NK-92 treated with Interleukin-12 subunit alpha and Interleukin-12 subunit beta, amount 100 ng/mL, for 24 hours (cell line): ENCODE results near the gene APOL2.
"Not testable (repeated sequence)": the region's sequence is repeated elsewhere in the genome, so short reads cannot be mapped to it uniquely, and the experiment has no call there.

Experiments used
- DNase-seq: peaks from one replicate; lab custom pipeline; 2025; lab: John Stamatoyannopoulos, UW

Gene APOL2

DNA sequence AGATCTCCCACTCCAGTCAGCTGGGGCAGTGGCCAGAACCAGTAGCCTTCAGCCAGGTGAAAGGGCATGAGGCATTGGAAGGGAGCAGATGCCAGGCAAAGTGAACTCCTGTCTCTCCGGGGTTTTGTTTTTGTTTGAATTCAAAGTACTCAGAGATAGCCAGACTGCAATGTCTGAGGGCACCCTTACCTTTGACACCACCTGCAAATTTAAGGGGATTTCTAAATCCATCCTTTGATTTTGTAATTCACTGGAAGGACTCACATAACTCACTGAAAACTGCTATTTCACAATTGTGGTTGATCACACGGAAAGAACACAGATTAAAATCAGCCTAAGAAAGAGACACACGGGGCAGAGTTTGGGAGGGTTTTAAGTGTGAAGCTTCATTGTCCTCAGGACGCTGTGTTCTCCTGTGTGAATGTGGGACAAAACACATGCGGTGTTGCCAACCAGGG lies 23.9 kb upstream of the APOL2 start:
- DNase-seq = not testable (repeated sequence)

DNA sequence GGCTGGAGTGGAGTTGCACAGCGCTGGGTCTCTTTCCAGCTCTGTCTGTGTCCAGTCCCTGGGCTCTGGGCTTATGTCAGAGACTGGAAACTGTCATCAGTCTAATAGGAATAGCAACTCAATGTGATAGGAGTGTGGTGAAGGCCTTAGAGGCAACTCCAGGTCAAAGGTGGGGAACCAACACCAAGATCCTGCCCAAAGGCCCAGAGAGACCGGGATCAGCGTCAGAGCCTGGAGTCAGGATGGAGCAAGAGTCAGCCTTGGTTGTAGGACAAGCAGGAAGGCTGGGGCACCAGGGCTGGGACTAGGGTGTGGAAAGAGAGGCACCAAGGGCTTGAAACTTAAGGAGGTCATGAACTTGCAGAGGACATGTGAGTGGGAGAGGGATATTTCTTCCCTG lies 23.0 kb upstream of the APOL2 start:
- not testable (repeated sequence) for DNase-seq

DNA sequence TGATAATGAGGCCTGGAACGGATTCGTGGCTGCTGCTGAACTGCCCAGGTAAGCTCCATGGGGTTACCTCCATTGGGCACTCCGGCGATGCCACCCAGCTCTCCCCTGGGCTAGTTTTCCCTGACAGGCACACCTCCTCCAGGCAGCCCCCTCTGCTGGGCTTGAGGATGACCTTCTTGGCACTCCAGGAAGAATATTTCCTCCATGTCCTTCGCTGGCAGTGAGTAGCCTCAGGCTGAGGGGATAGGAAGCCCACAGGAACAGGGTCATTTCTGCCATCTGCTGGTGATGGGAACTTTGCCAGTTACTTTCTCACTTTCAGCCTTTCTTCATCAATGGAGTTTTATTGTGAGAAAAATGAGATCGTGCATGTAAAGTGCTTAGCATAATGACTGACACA lies 22.3 kb upstream of the APOL2 start:
- DNase-seq = not testable (repeated sequence)

DNA sequence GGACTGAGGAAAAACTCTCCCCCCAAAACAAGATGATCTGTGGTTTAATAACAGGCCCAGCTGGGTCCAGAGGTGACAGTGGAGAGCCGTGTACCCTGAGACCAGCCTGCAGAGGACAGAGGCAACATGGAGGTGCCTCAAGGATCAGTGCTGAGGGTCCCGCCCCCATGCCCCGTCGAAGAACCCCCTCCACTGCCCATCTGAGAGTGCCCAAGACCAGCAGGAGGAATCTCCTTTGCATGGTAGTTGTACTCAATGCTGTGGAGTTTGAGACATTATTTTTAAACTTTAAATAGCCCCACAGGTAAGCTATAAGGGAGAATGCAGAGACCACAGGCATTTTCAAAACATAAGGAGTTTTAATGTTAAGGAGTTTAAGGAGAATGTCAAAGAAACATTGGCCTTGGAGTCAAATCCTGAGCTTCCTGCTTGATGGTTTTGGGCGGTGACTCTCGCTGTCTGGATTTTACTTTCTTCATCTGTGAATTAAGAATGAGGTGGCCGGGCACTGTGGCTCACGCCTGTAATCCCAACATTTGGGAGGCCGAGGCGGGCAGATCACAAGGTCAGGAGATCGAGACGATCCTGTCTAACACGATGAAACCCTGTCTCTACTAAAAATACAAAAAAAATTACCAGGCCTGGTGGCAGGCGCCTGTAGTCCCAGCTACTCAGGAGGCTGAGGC lies 20.4 kb upstream of the APOL2 start:
- DNase-seq = no peak

DNA sequence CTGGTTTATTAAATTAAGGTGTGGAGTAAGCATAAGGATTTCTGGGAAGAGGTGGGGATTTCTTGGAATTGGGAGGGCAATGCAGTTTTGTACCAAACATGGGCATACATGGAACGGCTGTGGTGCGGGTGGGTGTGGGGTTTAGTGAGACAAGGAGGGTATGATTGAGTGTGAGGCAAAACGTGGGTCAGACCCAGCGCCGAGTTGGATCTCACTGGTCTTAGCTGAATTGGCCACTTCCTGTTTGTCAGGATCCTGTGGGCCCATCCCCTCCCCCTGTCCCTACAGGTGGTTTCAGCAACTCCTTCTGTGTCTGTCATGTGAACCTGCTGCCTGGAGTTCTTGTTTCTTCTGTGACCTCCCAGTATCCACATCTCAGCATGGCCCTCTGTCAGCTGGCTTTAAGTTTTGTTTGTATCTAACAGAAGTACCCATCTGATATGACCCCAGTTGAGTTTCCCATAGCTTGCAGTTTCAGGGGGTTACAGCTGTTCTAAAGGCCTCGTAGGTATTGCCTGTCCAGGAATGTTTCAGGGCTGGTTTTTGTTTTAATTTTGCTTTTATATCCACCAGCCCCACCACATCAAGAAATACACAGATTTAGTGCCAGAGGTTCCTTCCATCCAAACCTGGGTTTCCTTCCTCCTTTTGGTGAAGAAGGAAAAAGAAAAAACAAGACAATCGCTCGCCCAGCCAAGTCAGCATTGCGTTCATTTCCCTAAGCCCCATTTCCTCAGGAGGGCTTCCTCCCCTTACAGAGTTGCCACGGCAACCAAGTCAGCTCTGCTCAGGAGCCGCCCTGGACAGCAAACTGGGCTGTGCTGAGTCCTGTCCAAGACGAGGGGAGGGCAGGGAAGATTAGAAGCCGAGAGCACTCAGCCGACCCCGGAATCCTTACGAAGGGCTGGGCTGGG lies 19.6 kb upstream of the APOL2 start:
- DNase-seq = peak; percentile 59

DNA sequence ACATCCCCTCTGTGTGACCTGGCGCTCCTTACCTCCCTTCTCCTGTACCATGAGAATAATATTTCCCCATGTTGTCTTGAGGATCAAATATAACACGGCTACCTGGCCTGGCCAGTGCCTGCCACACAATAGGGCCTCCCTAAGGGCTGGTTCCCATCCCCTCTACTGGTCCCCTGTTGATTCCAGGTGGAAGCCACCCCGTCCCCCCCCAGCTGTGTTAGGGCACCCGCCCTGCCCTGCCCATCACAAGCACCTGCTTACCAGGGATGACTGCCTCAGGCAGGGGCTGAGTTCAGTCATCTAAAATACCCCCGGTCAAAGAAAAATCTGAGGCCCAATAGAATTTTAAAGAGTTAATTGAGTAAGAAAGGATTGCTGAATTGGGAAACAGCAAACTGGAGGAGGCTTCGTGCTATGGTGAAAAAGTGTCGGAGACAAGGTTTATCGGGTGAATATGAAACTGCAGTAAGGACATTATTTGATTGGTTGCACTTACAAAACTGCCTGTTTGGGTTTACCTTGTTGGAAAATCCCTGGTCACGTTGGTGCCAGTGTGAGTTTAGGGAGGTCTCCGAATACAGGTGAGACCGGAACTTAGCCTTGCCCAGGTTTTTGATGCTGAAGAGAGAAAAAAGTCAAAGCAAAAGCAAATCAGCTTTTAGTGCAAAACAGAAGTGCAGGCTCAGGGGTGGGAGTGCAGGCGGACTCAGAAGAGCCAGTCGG lies 18.8 kb upstream of the APOL2 start:
- no peak for DNase-seq

DNA sequence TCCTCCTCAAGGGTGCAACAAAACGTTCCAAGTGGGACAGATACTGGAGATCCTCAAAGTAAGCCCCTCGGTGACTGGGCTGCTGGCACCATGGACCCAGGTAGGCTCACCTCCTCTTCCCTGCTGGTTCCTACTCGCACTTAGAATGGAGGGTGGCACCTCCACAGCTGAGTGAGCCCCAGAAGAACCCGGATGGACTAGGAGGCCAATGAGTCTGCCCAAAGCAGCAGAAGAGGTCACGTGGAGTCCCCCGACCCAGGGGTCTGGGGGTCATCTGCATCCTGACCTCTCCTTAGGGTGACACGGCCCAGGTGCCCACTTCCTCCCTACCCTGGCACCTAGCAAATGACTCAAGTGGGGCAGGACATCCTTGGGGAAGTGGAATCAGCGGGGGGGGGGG lies 18.0 kb upstream of the APOL2 start:
- DNase-seq = no peak

DNA sequence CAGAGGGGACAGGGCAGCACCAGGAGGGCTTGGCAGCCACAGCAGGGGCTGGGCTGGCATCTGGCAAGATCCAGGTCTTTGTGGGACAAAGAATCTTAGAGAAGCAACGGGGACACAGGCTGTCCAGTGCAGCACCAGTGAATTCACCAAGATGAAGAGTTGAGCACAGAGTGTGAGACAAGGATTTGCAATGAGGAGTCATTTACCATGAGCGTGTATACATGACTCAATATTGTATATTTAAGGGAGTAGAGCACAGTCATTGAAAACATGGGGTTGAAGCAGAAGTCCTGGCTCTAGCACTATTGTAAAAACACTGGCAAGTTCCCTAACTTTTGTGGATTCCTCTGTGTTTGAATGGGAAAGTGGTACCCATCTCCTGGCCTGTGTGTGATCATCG lies 17.2 kb upstream of the APOL2 start:
- DNase-seq = no peak

DNA sequence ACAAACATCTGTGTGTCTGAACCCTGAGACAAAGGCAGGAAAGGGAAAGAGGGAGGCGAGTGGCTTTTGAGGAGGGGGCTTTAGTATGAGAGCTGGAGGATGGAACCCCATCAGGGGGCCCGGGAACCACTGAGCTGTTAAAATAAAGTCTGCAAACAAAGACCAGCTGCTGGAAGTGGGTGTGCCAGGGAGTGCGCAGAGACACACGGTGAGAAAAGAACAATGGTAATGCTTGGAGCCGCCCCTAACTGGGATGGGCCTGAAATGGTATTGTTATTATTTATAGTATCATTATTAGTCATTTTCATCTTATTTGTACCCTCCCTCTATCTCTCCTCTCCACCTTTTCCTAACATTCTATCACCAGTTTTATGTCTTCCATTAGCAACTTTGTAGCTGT lies 16.2 kb upstream of the APOL2 start:
- DNase-seq = not testable (repeated sequence)

DNA sequence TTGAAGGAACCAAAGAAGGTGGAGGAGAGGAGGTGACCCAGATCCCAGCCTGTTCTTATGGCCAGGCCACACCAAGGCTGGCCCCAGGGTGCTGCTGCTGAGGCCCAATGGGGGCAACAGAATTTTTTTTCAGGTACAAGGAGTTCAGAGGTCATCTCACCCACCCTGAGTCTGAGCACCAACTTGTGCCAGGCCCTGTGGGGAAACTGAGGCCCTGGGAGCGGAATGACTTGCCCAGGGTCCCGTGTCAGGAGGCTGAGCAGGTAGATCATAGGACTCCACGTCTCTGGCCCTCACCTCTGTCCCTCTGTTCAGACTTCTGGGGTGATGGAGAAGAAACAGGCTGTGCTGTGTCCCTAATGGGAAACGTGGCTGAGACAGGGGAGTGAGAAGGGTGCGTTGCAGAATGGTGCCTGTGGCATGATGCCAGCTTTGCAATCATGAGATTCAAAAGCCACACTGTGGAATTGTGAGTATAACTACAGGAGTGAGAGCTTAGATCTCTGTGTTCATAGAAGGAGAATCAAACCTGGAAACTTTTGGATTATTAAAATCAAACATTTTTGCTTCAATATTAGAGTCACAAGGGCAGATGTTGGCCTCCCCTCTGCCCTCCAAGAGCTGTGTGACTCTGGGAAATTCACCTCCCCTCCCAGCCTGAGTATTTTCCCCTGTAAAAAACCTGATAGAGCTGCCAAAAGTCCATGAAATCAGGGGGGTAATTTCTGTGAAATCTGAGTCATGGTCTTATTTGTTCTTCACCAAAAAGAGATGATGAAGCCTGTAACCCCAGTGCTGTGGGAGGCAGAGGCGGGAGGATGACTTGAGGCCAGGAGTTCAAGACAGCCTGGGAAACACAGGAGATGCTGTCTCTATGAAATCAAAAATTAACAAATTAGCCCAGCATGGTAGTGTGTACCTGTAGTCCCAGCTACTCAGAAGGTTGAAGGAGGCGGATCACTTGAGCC lies 14.5 kb upstream of the APOL2 start:
- DNase-seq = no peak

DNA sequence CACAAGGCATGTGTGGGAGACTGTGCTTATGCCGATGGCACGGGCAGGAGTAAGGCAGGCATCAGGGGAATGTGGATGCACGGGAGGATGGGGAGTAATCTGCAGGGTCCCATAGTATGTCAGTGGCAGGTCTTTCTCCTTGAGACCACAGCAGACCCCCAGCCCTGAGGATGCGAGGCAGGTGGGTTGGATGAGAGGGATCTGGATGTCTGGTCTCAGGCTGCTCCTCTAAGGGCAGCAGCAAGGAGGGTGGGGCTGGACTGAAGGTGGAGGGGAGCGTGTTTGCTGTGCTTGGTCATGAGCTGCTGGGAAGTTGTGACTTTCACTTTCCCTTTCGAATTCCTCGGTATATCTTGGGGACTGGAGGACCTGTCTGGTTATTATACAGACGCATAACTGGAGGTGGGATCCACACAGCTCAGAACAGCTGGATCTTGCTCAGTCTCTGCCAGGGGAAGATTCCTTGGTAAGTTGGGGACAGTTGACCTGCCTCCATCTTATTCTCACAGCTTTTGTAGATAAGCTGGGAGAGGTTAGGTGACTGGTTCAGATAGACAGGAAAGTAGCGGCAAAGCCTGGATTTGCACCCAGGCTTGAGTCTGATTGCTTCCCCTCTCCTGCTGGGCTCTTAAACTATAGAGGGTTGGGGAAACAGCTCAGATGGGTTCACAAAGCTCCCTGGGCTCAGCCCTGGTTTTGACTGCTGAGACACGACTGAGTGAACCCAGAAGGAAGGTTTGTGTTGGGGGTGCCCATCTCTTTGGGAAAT lies 13.6 kb upstream of the APOL2 start, which contains the start of gene APOL1:
APOL1 (plus strand) TSS at position 380 of the 769 bp plus-strand sequence. CDS start 1,823 bp downstream, outside the sequence.
- no peak for DNase-seq

DNA sequence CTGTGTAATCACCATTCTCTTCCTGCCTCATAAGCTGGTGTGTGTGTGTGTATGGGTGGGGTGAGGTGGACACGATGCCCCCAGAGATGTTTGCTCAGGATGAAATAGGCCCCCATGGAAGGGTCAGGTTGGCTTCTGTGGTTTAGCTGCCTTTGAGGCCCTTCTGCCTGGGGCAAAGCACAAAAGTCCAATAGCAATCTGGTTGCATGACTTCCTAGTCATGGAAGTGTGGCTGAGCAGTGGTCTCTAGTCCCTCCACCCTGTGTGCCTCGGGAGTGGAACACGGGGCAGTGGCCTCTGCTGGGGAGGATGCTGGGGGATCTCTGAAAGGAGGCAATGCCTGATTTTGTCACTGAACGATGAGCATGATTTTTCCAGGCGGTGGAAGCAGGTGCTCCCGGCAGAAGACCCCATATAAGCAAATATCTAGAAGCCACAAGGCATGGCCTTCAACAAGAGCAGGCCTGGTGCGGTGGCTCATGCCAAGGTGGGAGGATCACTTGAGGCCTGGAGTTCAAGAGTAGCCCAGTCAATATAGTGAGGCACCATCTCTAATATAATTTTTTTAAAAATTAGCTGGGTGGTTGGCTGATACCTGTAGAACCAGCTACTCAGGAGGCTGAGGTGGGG lies 12.8 kb upstream of the APOL2 start:
- DNase-seq = not testable (repeated sequence)

DNA sequence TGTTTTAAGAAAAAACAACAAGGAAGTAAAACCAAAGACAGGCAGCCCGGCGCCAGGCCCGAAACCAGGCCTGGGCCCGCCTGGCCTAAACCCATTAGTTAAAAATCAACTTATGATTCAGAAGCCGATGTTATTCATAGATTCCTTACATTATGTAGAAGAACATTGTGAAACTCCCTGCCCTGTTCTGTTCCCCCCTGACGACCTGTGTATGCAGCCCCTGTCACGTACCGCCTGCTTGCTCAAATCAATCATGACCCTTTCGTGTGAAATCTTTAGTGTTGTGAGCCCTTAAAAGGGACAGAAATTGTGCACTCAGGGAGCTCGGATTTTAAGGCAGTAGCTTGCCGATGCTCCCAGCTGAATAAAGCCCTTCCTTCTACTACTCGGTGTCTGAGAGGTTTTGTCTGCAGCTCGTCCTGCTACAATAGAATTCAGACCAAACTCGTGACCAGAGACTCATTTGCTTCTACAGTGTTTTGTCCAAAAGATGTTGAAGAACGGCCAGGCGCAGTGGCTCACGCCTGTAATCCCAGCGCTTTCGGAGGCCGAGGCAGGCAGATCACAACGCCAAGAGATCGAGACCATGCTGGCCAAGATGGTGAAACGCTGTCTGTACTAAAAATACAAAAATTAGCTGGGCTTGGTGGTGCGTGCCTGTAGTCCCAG lies 11.1 kb upstream of the APOL2 start:
- DNase-seq = not testable (repeated sequence)

DNA sequence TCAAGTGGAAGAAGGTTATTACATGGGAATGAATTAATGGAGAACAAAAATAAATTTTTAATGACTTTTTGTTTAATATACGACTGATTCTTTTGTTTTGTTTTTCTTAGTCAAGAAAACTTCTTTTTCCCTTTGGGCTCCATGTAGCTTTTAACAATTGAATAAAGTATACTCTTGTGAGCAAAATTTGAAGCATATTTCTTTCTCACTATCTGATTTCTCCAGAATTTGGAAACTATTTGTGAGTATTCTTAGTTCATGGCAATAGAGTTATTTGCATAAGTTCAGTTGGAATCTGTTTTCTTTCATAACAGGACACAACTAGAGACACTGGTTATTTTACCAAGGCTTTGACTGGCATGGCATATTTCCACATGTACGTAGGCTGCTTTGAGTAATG lies 9.8 kb upstream of the APOL2 start:
- DNase-seq = no peak

DNA sequence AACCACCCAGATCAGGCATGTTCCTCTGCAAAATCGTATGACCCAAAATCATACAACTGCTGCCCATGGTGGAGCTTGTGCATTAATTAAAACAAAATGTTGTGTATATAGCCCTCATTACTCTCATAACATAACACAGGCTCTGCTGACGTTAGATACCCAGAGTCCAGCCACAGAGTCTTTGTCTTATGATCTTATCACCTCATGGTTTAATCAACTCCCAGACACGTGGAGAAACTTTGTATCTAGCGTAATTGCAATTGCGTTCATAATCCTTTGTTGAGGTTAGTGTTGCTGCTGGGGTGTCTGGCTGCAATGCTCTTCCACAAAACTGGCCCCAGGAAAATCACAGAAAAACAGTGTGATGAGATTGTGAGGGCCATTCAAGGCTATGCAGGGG lies 8.6 kb upstream of the APOL2 start:
- DNase-seq = no peak

DNA sequence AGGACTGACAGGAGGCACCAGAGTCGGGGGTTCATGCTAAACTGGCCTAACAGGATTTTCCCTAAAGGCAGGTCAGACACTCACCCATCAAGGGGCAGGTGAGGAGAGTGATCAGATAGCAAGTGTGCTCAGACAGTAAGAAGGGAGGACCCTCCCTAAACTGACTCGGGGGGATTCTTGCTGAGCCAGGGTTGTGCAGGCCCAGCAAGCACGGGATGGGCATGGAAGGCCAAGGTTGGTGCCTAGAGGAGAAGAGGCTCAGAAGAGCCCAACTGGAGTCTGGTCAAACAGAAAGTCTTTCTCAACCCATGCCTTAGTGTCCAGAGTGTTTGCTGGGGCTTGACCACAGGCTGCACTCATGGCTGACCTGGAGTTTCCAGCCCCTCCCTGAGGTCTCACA lies 7.4 kb upstream of the APOL2 start:
- DNase-seq = no peak

DNA sequence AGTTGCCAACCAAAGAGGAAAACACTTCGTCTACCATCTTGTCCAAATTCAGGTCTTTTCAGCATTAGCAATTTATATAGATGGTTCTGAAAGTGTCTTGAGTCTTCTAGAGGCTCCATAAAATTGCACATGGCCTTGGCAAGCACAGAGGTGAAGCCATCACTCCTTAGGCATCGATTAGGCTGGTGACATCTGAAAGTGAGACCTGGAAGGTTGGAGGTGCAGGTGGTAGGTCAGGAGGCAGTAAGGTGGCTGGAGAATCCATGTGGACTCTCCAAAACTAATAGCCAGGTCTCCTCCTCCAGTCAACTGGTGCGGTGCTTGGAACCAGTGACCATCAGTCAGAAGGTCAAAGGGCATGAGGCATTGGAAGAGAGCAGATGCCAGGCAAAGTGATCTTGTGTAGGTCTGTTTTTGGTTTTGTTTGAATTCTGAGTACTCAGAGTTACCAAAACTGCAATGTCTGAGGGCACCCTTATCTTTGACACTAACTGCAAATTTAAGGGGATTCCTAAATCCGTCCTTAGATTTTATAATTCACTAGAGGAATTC lies 6.6 kb upstream of the APOL2 start:
- no peak for DNase-seq

DNA sequence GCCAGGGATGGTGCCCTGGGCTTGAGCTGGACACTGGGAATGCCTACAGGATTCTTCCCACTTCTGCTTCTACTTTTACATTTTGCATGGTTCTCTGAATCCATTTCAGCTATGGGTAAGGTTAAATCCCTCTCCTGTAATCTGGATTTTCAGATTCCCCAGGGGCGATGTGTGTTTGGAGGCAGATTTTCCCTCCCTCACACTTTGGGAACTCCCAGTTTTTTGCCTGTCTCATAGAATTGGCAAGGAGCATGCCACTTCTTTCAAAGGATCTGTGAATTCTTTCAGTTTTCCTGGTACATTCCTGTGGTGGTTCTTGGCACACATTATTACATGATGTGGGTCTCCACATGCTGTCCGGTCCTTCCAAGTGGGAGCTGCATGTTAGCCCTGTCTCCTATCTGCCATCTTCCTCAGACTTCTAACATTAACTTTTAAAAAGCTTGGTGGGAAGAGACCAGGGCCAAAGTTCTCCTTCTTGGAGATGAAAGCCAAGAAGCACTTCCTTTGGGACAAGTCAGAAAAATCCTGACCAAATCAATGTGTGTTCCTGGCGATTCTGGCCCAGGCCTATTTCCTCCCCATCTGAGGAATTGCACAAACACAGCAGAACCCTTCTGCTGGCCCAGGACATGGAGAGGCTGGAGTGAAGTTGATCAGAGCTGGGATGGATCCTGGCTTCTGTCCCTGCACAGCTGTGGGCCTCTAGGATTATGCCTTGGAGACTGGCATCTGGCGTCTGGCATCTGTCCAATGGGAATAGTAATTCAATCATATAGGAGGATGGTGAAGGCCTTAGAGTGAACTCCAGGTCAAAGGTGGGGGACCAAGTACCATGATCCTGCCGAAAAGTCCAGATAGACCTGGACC lies 5.4 kb upstream of the APOL2 start:
- DNase-seq = no peak
